ENCODE measurements around the gene INPP4A.

The INPP4A gene

GRCh38 chr2:98478088-98478551, 33.5 kb downstream of the INPP4A start:
- no peak for DNase-seq

DNA sequence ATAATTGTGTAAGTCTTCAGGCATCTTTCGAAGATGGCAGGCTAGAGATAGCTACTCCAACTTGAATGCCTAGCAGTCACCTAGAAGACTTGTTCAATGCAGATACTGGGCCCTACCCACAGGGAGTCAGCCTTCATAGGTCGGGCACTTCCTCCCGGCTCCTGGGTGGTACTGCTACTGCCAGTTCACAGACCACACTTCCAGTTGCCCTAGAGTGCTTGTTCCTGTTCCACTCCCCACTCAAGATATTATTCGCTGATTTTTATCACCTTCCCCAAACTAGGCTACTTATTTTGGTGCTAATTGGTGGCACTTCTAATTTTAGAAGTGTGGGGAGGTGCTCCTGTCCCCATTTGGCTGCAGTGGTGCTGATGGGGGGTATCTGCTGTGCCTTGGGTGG, 34.2 kb downstream of the INPP4A start:
- DNase-seq, result no peak

GRCh38 chr2:98479371-98479770, 34.7 kb downstream of the INPP4A start:
- DNase-seq, result no peak

GRCh38 chr2:98479959-98480524, 35.4 kb downstream of the INPP4A start:
- peak; percentile 45 for DNase-seq

DNA sequence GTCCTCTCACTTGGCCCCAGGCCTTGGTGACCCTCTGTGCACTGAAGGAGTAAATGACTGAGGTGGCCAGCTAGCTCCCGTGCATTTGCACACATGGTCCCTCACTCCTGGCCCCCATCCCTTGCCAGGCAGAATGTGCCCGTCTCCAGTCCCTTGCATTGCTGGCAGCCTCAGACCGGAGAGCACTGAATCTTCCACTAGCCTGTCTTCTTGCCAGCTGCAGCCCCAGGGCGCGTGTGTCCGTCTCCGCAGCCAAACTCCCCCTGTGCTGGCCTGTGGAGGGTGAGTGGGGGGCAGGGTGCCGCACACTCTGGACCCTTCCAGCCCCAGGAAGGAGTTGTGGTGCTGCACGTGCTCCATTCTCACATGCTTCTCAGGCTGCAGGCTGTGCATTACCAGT, 35.9 kb downstream of the INPP4A start:
- no peak for DNase-seq

DNA sequence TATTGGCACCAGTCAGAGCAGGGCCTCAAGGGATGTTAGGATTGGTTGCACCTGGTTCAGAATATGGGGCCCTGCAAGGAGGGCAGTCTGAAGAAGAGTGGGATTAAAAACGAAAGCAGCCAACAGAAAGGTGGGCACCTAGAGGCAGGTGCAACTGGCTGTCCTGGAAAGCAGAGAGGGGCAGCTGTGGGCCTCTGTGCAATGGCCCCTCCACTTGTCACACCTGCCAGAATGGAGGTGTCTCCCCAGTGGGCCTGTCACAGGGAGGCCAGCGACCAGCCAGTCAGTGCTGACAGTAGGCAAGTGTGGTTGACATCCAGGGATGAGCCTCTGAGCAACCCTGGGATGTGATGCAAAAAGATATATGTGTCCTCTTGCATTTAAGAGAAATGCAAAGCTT, 37.7 kb downstream of the INPP4A start:
- no peak for DNase-seq

DNA sequence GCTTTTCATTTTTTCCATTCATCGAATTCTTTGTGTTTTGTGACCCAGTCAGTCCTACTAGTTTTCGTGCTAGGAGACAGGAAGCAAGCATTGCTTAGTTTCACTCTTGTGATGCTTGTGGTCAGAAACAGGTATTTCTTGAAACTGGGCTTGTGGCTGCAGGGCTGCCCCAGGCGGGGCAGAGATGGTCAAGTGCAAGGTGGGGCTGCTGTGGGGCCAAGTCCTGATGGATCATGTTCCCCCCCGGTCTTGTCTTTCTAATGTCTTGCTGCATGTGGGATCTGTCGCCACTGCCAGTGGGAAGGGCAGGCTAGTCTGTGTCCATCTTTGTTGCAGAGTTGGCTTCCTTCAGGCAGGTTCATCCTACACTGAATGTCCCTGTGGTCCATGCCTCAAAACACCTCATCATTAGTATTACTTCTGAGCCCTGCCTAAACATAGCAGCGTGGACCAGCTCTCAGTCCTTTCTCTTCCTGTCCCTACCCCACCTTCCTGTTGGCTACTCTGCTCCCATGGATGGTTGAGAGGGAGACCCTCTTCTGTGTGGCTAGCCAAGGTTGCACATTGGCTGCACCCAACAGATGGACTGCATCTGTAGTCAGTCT, 38.7 kb downstream of the INPP4A start:
- DNase-seq, result no peak

DNA sequence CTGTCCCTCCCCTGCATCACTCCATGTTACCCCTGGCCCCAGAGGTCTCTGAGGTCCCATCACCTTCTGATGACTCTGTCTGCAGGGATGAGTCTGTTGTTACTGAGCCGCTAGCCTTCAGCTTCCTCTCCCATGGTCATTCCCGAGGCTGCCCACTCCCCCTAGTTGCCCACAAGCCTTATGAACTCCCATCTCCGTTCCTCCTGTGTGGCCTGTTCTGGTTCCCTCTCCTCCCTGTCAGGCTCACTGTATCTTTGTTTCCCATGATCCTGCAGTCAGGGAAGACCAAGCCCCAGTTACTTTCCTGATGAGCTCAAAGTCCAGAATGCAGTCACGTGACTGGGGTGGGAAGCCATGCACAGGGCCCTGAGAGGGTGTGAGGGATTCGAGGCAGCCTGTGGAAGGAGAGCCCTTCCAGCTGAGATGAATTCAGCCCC, 39.5 kb downstream of the INPP4A start:
- no peak for DNase-seq

DNA sequence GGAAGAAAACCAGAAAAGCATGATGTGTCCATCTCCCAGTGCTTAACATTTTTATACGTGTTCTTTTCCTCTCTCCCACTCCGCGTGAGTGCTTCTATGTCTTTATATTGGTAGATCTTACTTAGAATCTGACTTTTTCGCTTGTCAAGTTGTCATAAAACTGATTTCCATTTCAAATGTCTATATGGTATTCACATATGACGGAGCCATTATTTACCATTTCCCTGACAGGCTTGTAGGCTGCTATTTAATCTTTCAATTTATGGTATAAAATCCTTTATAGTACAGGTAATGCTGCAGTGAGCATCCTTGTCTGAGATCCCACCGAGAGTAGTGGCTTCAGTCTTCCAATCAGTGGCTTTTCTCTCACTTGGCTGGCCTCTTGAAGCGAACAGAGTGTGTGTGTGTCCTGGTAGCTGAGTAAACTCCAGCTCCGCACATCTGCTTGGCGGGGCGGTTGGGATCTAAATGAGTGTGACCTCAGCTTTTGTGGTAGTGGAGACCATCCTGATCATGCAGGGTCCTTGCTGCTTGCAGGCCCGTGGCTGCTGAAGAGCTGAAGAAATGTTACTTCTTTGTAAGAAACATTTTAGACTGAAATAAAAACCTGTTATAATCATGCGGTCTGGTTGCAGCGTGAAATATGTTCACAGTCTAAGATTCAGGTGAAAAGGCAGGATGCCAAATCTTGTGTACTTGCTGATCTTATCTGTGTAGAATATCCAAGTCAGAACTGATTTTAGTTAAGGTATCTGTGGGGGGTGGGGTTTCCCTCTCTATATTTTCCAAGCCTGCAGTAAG, 40.2 kb downstream of the INPP4A start:
- no peak for DNase-seq

GRCh38 chr2:98485453-98485755, 40.7 kb downstream of the INPP4A start:
- no peak for DNase-seq

GRCh38 chr2:98486374-98486981, 41.8 kb downstream of the INPP4A start:
- no peak for DNase-seq

GRCh38 chr2:98487101-98487805, 42.6 kb downstream of the INPP4A start:
- no peak for DNase-seq

- DNase-seq, result peak; percentile 25
These were observed 43.1 kb downstream of the INPP4A start for GRCh38 chr2:98487806-98488189.

DNA sequence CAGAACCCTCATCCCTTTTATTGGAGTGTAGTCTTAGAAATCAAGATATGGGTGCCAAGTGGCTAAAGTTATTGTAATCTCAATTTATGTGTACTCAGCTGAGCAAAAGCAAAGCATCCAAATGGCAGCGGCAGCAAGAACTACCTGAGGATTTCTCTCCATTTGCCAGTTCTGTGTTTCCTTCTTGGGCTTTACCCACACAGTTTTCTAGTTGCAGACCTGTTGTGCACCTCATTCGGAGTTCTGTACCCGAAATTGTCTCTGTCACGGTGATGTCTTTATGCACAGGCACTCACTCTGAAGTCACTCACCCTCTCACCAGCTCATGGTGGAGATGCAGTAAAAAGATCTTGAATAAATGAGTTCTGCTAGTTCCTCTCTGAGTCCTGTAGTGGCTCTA, 43.6 kb downstream of the INPP4A start:
- DNase-seq, result no peak

DNA sequence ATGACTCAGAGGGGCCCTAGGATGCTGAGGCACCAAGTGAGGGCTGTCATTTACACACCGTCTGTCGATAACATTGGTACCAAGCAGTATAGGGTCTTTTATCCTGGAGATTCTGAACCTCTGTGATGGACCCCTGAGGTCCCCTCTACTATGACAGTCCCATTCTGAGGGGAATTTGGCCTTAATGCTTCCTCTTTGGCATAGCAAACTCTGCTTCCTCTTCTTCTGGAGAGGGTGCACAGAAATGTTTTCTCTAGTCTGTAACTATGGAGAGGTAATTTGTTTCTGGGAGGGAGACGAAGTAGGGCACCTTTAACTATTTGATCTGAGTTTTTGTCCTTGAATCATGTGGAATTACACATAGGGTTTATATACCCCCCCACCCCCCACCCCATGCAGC, 44.8 kb downstream of the INPP4A start:
- DNase-seq, result no peak

GRCh38 chr2:98489971-98490962, 45.6 kb downstream of the INPP4A start:
- DNase-seq, result no peak

DNA sequence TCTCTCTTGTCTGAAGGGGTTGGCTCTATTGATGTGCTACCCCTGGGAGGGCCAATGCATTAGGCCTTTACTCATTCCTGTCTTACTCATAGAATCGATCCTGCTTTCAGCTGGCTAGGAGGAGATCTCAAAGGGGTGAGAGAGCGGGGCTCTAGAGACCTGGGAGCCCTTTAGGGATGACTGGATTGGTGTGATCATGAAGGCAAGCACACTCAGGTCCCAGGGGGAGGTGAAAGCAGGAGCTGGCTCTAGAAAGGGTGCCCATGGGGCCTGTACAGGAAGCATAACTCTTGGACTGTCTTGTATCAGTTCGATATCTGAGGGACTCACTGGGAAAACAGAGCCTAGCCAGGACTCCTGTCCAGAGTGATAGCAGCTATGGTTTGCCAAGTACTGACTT, 47.8 kb downstream of the INPP4A start:
- no peak for DNase-seq

DNA sequence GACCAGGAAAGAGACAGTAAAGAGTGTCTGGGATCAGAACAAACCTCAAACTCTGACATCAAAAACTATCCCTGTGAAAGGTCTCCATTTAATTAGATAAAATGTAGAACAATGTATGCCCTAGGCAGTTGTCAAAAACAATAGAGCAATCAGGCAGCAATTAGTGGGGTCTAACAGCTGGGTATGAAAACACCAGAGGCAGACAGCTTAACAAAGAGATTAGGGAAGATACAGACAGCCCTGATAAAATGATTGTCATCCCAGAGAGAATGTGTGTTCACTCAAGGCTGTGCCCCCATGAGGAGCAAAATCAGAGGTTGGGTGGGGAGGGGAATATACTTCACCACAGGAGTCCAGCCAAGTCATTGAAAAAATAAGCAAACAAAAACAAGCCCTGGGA, 50.0 kb downstream of the INPP4A start:
- no peak for DNase-seq

DNA sequence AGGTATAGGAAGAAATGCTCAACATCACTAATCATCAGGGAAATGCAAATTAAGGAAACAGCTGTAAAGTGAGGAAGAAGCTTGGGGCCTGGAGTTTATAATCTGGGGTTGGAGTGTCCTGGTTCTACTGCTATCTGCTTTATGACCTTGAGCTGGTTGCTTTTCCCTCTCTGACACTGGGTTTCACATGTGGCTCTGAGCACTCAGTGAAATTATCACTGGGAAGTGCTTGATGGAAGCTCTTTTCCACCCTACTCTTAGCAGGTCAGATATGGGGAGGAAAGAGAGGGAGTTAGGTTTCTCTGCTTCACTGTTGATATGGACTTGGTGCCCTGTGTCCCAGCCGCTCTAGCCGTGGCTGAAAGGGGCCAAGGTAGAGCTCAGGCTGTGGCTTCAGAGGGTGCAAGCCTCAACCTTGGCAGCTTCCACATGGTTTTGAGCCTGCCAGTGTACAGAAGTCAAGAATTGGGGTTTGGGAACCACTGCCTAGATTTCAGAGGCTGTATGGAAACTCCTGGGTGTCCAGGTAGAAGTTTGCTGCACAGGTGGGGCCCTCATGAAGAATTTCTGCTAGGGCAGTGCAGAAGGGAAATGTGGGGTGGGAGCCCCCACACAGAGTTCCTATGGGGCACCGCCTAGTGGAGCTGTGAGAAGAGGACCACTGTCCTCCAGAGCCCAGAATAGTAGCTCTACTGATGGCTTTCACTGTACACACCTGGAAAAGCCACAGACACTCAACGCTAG, 52.3 kb downstream of the INPP4A start:
- DNase-seq, result no peak

DNA sequence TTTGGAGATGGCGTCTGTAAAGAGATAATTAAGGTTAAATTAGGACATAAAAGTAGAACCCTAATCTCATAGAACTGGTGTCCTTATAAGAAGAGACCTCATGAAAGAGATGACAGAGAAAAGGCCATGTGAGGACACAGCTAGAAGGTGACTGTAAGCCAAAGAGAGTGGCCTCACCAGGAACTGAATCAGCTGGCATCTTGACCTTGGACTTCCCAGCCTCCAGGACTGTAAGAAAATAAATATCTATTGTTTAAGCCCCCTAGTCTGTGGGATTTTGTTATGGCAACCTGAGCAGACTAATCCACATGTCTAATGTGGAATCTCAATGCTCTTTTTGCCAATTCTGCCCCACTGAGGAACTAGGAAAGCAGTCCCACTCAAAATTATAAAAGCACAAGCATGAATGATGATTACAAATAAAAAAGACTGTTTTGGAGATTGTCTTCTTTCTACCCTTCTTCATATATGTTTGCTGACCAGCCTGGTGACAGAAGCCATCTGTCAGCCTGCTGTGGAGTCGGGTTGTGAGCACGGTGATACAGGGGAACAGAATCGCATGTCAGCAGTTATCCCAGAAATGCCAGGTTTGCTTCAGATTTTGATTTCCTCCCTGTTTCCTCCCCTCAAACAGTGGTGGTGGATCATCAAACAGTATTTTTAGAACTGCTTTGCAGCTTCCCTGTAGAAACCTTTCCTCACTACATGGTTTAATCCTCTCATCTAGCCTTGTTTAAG, 54.2 kb downstream of the INPP4A start:
- no peak for DNase-seq

DNA sequence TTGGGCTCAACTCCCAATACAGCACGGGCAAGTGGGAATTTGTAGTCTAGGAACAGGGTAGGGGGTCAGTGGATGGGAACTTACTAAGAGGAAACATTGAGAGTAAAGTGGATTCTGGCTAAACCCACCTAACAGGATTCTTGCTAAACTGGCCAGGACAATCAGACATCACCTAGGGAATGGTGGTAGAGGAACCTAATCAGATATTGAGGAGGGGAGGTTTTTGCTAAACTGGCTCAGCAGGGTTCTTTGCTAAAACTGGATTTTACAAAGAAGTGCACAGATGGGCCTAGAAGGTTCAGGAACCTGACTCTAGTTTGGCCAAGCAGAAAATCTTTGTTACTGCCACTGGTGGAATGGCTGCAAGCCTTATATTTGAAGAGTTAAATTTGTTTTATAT, 55.9 kb downstream of the INPP4A start:
- no peak for DNase-seq

All from midbrain (tissue), 1 donor.